HEK293T (cell line): ENCODE results near the gene PLEKHD1.

Experiments
- ARNT ChIP-seq: fragments of 450-650 bp; IDR thresholded peaks from 2 replicates; pipeline ENCODE4 v1.6.1; 2017; ENCODE audit warnings: mild to moderate bottlenecking
- FOXM1 ChIP-seq: fragments of 450-650 bp; IDR thresholded peaks from 2 replicates; pipeline ENCODE4 v1.6.1; 2017; ENCODE audit warnings: mild to moderate bottlenecking, borderline replicate concordance
- TF ChIP-seq, protein P1 (sequence below): fragments of 450-650 bp; IDR thresholded peaks from 2 replicates; pipeline ENCODE4 v1.6.1; 2016

DNA sequence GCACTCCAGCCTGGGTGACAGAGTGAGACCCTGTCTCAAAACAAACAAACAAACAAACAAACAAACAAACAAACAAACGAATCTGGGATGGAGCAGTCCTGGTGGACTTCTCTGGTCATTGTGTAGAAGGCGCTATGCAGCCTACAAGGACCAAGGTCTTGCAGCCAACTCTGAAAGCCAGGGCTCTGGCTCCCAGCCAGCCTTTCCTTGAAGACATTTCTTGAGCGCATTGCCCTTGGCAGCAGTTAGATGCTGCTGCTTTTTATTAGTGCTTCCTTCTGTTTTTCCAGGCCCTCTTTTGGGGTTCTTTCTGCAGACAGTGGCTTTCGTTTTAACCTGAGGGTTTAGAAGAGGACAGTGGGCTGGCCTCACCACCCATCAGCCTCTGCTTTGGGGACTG lies 70.0 kb downstream of the PLEKHD1 start:
- TF ChIP-seq ARNT (no peak), FOXM1 (no peak)
- TF ChIP-seq, protein P1, sequence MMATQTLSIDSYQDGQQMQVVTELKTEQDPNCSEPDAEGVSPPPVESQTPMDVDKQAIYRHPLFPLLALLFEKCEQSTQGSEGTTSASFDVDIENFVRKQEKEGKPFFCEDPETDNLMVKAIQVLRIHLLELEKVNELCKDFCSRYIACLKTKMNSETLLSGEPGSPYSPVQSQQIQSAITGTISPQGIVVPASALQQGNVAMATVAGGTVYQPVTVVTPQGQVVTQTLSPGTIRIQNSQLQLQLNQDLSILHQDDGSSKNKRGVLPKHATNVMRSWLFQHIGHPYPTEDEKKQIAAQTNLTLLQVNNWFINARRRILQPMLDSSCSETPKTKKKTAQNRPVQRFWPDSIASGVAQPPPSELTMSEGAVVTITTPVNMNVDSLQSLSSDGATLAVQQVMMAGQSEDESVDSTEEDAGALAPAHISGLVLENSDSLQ, result no peak
